Activated CD4-positive, CD25-positive, alpha-beta regulatory T cell (primary cell): ENCODE data around the gene ANKRD52.
"Not testable (repeated sequence)": the region's sequence is repeated elsewhere in the genome, so short reads cannot be mapped to it uniquely, and the experiment has no call there.

Source experiments
- DNase-seq, 4 experiments: peaks; one replicate each; lab custom pipeline; 2025; lab: John Stamatoyannopoulos, UW

ANKRD52 gene

DNA sequence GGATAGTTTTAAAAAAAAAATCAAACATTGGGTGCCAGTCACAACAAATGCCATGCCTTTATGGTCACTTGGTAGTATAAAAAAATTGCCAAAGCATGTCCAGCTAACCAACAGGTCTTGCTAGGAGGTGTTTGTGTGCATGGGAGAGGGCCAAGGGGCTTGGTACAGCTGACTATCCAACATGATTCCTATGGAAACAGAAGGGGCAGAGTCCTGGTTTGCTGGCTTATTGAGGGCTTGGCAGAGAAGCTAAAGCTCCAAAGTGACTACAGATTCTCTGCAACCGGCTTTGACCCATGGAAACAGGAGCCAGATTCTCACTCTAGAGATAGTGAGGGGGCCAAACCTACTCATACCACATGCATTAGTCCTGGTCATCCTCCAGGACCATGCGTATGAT, 14.3 kb upstream of the ANKRD52 start:
- DNase-seq = not testable (repeated sequence)

GRCh38 chr12:56271031-56271430, 12.8 kb upstream of the ANKRD52 start:
- DNase-seq = no peak

- no peak for DNase-seq
Measured at GRCh38 chr12:56267443-56268071, 9.4 kb upstream of the ANKRD52 start.

- peak; percentile 63 to 78 (median 74) for DNase-seq
Measured at GRCh38 chr12:56266693-56267442, 8.7 kb upstream of the ANKRD52 start, which contains the start of gene COQ10A. Gene COQ10A (plus strand): TSS chr12:56266942. CDS start chr12:56267119, 177 bp downstream.

GRCh38 chr12:56266068-56266692, 8.0 kb upstream of the ANKRD52 start:
- DNase-seq = not testable (repeated sequence)

- DNase-seq = not testable (repeated sequence)
Measured at GRCh38 chr12:56262955-56263354, 4.8 kb upstream of the ANKRD52 start.

DNA sequence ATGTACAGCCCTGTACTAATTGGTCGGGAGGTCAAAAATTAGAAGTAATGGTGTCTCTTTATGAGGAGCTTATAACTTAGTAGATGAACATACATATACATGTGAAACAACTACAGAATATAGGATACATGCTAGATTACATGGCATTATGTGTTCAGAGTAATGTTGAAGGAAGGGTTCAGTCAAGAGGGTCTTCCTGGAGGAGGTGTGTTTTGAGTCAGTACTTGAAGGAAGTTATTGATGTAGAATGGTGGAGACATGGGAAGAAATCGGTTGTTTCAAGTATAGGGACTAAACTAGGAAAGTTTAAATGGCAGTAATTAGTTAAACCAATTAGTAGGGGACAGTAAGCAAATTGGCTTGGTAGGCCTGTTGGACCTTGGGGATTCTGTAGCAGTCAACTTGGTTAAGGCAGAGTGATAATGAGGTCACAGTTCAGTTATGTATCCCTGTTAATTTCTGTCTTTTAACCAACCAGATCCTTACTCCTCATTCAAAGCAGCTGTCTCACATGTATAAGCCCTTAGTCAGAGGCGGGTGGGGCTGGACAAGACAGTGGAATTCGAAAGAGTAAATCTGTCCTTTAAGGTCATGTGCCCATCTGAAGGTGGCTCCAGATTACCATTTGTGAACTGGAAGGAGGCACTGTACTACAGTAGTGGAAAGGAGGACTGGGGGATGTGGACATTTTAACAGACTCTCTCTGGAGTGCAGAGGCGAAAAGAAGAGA, 3.5 kb upstream of the ANKRD52 start:
- no peak for DNase-seq

DNA sequence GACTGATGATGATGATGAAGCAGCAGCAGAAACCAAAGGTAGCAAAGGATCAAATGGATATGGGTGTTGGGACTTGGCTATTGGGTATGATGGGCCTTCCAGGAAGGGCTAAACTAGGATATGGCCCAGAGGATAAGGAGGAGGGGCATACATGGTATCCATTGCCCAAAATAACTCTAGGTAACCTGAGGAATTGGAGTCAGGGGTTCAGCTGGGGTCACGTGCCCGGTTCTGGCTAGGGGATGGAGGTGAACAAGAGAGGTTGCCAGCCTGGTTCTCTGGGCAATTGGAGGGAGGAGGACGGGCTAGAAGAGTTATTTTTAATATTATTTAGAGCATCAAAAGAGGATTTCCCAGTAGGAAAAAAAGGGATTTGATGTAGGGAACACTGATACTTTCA, 2.7 kb upstream of the ANKRD52 start:
- no peak for DNase-seq

GRCh38 chr12:56260380-56260779, 2.2 kb upstream of the ANKRD52 start:
- no peak for DNase-seq

DNA sequence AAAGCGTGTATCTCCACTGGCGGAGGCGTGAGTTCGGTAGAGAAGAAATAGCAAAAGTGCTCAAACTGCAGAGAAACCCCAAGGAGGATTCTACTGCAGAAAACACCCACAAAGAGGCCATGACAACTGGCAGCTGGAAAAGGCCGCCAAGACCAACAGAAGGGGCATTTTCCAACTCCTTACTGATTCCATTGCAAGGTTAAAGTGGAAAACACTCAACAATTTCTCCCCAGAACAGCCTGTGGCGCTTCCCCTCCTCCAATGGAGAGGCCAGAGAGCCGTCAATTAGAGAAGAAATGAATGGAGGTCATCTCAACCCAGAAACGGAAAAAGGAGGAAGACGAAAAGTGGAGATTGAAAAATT, 618 bp upstream of the ANKRD52 start:
- DNase-seq = no peak

DNA sequence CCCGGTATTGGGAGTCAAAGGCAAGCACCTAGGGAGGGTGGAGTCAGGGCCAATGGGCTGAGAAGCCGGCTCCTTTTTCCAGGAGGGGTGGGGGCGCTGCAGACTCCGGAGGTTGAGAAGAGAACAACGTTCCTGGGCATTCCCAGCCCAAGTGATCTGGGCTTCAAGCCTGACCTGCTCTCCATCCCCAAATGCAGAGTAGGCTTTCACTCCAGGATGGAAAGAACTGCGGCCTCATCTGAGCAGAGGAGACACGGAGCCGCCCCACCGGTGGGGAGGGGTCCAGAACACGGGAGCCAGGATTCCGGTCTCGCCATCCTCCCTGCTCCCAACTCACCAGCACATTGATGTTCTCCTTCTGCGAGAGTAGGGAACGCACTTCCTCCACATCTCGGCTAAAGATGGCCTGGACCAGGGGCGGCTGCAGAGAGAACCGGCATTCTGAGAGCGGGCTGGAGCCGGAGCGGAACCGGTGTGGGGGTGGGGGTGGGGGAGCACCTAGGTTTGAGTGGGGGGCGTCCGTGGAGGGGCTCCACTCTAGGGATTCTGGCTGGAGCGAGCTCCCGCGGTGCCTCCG, 605 bp downstream of the ANKRD52 start:
- no peak for DNase-seq

- no peak for DNase-seq
Measured at GRCh38 chr12:56257071-56257470, 1.1 kb downstream of the ANKRD52 start.

DNA sequence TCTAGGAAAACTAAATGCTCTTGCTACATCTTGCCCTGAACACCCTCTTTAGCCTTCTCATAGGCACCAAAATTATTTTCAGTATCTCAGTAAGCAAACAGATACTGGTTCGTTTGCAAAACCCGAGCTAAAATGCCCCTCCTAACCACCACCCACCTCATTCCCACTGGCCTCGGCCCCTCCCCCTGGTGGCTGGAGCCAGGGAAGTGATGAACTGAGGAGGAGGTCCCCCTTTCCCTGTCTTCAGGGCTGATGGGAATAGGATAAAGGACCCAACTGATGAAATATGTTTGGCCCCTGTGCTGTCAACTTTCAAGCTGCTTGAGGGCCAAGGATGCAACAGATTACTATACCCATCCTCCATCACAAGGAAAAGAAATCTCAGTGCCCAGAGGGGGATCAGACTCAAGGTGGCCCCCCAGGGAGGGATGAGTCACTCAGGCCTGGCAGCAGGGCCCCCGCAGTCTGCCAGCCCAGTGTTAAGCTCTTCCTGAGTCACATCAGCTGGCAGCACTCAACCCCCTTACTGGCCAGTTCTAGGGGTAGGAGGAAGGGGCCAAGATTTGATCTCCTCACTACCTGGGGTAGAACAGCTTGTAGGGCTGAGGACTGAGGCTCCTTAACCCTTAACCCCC, 1.7 kb downstream of the ANKRD52 start:
- DNase-seq = no peak

- no peak for DNase-seq
Measured at GRCh38 chr12:56255671-56256070, 2.5 kb downstream of the ANKRD52 start.

DNA sequence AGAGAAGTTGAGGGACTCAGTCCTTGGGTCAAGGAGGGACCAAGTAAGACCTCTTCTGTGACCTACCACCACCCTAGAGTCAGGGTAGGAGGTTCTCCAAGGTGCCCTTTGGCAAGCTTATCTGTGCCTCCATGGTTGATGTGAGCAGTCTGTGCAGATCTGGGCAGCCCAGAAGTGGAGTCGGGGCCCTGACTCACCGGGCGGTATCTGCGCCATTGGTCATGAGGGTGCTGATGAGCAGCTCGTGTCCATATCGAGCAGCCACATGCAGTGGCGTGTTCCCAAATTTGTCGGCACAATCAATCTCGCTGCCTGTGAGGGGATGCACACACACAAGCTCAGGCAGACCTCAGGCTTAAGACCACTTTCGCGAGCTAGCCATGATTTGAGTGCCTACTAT, 5.1 kb downstream of the ANKRD52 start:
- no peak for DNase-seq

DNA sequence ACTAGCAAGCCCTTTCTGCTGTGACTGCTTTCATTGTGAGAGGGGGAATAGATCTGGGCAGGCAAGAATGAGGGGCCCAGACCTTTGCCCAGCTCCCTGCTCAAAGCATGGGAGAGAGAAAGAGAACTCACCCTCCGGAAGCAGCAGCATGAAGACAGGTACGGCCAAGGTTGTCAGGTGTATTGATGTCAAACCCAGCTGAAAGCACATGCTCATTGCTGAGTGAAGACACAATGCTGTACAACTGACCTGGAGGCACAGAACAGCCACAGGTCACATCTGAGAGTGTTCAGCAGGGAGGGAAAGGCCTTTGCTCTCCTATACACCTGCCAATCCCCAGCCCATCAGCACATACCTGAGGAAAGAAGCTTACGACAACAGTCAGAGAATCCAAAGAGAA, 5.5 kb downstream of the ANKRD52 start:
- no peak for DNase-seq

DNA sequence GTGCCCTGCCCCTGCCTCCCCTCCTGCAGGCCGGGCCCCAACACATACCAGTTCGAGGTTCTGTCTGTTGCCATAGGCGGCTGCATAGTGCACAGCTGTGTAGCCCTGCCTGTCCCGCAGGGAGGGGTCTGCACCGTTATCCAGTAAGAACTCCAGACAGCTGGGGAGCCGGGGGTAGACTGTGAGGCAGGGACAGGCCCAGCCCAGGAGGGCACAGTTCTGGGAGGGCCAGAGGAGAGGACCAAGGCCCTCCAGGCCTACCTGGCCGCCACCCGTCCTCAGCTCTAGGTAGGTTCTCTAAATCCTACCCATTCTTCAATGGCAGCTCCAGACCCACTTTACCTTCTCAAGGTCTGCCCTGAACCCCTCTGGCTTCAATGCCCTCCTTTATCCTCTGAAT, 9.5 kb downstream of the ANKRD52 start:
- DNase-seq = no peak

DNA sequence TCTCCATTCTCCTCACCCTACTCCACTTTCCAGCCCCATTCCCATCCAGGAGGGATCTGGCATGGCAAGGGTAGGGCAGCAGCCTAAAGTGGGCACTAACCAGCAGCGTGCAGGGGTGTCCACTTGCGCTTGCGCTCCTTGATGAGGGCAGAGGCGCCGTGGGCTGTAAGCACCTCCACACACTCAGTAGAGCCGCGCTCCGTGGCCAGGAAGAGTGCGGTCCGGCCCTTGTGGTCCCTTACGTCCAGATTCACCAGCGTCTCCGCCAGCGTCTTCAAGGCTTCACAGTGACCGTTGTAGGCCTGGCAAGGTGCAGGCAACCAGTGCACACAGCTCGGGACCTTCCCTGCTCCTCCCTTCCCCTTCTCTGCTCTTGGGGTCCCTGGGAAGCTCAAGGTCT, 10.3 kb downstream of the ANKRD52 start:
- DNase-seq = no peak

- DNase-seq = no peak
Measured at GRCh38 chr12:56244494-56244893, 13.7 kb downstream of the ANKRD52 start.

DNA sequence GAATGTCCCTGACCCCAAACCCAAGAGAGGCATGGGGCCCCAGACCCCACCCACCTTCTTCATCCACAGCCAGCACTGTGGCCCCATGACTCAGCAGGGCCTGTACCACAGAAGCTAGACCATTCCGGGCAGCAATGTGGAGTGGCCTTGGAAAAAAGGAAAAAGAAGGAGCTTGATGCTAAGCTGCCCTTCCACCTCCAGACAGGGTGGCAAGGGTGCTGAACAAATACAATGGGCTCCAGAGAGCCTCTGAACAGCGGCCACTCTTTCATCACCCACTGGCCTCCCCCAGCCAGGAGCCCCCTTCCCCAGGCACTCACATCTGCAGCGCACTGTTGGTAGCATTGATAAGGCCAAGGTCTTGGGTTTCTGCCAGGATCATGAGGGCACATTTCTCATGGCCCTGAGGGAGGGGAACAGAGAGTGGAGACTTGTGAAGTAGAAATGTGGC, 14.4 kb downstream of the ANKRD52 start:
- DNase-seq = no peak

DNA sequence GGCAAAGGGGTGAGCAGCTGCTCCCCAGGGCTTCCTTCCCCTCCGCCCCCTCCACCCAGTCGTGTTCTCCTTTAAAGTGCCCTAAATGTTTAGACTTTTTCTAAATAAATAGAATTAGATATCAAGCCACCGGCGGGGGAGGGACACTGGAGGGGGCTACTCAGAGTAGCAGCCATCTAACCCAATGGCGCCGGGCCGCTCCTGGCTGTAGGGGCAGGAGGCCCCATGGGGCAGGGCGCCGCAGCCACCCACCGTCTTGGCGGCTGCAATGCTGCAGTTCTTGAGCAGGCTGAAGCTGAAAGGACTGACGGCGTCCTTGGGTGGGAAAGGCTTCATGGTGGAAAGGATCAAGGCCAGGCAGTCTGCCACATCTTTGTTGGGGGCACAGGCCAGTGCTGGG, 15.2 kb downstream of the ANKRD52 start:
- DNase-seq = no peak
